ENCODE measurements around the gene PPP1R13L.

DNA sequence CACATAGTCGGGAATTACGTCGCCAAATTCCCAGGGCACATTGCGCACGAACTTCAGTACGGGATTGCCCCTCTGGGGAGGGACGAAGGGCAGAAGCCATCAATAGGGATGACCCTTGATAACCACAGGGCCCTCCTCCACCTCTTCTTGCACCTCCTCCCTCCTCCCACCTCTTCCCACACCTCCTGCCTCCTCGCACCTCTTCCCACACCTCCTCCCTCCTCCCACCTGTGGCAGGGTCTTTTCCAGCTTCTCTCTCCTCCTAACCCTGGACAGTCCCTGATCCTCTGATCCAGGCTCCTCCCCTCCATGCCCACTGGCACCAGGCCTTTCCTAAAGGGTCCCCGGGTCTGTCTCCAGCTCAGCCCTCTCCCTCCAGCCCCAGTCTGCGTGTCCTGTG is 15.5 kb upstream of the PPP1R13L start:
- TF ChIP-seq, protein P1, sequence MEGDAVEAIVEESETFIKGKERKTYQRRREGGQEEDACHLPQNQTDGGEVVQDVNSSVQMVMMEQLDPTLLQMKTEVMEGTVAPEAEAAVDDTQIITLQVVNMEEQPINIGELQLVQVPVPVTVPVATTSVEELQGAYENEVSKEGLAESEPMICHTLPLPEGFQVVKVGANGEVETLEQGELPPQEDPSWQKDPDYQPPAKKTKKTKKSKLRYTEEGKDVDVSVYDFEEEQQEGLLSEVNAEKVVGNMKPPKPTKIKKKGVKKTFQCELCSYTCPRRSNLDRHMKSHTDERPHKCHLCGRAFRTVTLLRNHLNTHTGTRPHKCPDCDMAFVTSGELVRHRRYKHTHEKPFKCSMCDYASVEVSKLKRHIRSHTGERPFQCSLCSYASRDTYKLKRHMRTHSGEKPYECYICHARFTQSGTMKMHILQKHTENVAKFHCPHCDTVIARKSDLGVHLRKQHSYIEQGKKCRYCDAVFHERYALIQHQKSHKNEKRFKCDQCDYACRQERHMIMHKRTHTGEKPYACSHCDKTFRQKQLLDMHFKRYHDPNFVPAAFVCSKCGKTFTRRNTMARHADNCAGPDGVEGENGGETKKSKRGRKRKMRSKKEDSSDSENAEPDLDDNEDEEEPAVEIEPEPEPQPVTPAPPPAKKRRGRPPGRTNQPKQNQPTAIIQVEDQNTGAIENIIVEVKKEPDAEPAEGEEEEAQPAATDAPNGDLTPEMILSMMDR (IDR thresholded peaks at IDR 0.05) = no peak
- no peak for TF ChIP-seq POLR2AphosphoS5 (IDR thresholded peaks at IDR 0.05)
